ENCODE data around the gene HRG. TPM values are rescaled to one million over a fixed set of nuclear protein-coding genes. Genes with fewer than 3 reads are reported as not detected.

Gene HRG
- total RNA-seq, 1 experiment from 2014 or later = 0.05 TPM

GRCh38 chr3:186636536-186636935 is 29.3 kb upstream of the HRG start:
- no peak for DNase-seq (ENCODE audit: low read depth)

GRCh38 chr3:186637686-186638085 is 28.1 kb upstream of the HRG start:
- no peak for DNase-seq (ENCODE audit: low read depth)

DNA sequence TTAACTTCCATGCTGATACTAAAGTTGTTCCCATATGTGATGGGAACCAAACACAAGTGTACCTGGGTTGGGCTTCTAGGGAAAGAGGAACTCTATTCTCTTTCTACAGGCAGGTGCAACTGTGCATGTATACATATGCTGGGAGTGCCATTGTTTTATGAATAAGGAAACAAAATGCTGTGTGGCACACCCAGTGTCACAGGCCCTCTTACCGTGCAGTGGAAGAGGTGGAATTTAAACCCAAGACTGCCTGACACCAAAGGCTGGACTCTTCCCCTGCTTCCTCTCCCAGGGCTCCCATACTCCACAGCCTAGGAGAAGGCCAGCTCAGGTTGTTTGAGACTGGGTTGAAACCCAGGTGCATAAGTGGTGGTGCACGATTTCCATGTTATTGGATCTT is 27.6 kb upstream of the HRG start:
- no peak for DNase-seq (ENCODE audit: low read depth)

- DNase-seq (ENCODE audit: low read depth) = no peak
Measured at GRCh38 chr3:186639778-186640472, 25.9 kb upstream of the HRG start, which contains the start of gene FETUB. Gene FETUB, plus strand, starts transcription at chr3:186640399. Its CDS starts 62 bp downstream, at chr3:186640461.

DNA sequence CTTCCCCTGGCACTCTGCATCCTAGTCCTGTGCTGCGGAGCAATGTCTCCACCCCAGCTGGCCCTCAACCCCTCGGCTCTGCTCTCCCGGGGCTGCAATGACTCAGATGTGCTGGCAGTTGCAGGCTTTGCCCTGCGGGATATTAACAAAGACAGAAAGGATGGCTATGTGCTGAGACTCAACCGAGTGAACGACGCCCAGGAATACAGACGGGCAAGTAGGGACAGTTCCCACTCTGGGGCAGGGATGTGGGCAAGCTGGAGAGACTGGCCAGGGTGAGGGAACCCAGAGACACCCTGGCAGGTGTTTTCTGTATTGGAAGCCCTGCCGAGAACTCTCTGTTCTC is 25.4 kb upstream of the HRG start:
- DNase-seq (ENCODE audit: low read depth) = peak; percentile 89

DNA sequence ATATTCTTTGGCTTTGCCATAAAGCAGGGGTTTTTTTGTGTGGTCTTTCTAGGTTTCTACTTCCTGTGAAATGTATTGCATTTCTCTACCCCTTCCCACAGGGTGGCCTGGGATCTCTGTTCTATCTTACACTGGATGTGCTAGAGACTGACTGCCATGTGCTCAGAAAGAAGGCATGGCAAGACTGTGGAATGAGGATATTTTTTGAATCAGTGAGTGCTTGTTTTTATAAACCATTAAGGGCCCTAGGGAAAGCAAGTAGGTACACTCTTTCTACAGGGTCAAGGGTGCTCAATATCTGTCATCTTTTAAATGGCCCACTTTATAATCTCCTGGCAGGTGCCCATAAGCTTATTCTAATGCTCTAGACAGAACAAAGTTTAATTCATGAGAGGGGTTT is 24.9 kb upstream of the HRG start:
- DNase-seq (ENCODE audit: low read depth) = no peak

DNA sequence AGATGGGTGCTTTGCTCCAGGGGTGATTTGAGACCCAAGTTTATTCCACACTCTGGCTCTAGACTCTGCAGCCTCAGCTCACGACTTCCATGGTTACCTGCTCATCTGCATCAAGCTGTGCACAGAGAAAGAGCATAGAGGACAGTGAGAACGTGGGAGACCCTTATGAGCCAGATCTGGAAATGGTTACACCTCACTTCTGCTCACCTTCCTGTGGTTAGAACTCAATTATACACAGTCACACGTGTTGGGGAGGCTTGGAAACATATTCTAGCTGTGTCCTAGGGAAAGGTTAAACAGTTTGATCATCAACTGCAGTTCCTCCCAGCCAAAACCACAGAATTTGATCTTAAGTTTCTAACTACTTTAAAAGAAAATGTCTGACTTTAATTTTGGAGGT is 23.8 kb upstream of the HRG start:
- DNase-seq (ENCODE audit: low read depth) = no peak

- DNase-seq (ENCODE audit: low read depth) = peak; percentile 49
Measured at GRCh38 chr3:186643493-186643892, 22.3 kb upstream of the HRG start.

DNA sequence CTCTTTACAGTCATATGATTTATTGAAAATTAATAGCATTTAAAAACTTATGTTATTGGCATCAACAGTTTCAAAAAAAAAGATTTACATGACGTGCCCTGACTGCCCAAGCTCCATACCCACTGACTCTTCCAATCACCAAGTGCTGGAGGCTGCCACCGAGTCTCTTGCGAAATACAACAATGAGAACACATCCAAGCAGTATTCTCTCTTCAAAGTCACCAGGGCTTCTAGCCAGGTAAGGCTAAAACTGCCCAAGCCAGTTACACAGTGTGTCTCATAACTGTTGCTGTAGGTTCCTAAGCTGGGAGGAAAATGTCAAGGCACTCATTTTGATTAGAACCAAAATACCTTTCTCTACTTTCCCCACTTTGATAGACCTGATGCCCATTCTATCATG is 21.1 kb upstream of the HRG start:
- no peak for DNase-seq (ENCODE audit: low read depth)

GRCh38 chr3:186646106-186646505 is 19.7 kb upstream of the HRG start:
- no peak for DNase-seq (ENCODE audit: low read depth)

- no peak for DNase-seq (ENCODE audit: low read depth)
Measured at GRCh38 chr3:186646841-186647240, 19.0 kb upstream of the HRG start.

GRCh38 chr3:186648851-186649250 is 17.0 kb upstream of the HRG start:
- no peak for DNase-seq (ENCODE audit: low read depth)

DNA sequence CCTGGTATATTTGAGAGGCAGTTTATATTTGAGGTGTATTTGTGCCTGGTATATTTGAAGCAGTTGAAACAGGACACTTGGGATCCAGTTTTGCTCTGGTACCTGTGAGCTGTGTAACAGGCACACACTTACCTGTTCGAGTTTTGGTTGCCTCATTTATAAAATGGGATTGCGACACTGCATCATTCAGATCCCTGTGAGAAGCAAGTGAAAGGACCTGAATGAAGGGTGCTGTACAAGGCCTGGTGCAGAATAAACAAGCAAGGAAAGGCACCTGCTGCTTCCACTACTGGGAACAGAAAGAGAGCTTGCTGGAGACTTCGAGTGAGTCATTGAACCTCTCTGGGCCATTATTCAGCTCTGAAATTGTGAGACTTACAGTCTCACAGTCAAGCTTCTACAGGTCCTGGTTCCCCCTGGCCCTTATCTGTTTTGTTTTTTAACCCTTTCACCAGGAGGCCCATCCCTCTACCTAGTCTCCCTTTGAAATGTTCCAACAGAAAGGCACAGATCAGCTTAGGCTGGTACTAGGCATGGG is 14.1 kb upstream of the HRG start:
- DNase-seq (ENCODE audit: low read depth) = no peak

- no peak for DNase-seq (ENCODE audit: low read depth)
Measured at GRCh38 chr3:186653080-186653707, 12.6 kb upstream of the HRG start.

DNA sequence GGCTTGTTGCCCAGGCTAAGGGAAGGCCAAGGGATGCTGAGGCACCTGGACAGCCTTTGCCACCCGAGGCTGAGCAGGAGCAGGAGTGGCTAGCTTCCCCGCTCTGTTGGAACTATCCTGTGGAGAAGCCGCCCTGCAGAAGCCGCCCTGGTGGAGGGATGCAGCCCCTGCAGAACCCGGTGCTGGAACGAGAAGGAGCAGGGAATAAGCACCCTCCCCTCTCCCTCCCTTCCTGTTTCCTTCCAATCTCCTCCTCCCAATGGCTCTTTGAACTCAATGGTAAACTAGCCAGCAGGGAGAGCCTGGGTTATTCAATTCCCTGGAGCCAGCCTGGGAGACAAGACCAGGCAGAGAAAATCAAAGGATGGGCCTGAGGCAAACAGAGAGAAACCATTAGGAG is 11.8 kb upstream of the HRG start:
- peak; percentile 58 for DNase-seq (ENCODE audit: low read depth)

GRCh38 chr3:186663361-186664118 is 2.3 kb upstream of the HRG start:
- no peak for DNase-seq (ENCODE audit: low read depth)

DNA sequence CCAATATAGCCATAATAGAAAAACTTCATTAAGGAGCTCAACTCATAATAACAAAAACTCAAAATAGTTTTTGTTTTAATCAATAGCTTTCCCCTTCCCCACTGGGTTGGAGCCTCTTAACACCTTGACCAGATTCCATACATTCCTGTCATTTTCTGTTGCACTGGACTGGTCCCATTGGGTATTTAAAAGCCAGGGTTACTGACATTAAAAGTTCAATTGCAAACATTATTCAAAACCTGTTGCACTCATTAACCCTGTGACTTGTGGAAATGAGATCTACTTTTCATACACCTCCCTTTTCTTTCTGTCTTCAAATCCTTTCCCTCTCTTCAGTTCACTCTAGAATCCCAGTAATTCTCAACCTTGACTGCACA is 1.7 kb upstream of the HRG start:
- DNase-seq (ENCODE audit: low read depth) = no peak

- no peak for DNase-seq (ENCODE audit: low read depth)
Measured at GRCh38 chr3:186664506-186664905, 1.3 kb upstream of the HRG start.

DNA sequence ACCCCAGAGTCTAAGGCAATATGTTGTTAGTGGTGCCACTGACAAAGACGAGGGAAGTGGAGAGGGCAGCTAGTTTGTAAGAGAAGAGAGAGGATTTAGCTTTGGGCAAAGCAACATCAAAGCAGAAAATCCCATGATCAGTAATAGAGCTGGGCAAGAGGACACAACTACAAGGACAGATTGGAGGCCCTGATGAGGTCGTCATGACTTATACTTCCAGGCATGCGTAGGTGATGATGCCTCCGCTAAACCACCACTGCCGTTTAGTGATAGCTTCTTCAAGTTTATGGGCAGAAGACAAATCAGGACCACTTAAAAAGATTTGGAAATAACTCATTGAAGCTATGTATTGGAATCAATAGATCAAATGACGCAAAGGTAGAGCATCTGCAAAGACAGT is 2.6 kb downstream of the HRG start:
- peak; percentile 27 for DNase-seq (ENCODE audit: low read depth)

- peak; percentile 76 for DNase-seq (ENCODE audit: low read depth)
Measured at GRCh38 chr3:186669378-186670084, 3.7 kb downstream of the HRG start.

- DNase-seq (ENCODE audit: low read depth) = peak; percentile 43
Measured at GRCh38 chr3:186670155-186670554, 4.3 kb downstream of the HRG start.

GRCh38 chr3:186671051-186671450 is 5.2 kb downstream of the HRG start:
- DNase-seq (ENCODE audit: low read depth) = no peak

Measured in HT1080 (cell line).